Raji (cell line): ENCODE results near the gene ARHGAP6.

Experiments
- POLR2A ChIP-seq: IDR thresholded peaks from 2 replicates; pipeline ENCODE4 v1.6.1; 2011; ENCODE audit warnings: low read depth, low read length, control low read depth; ENCODE audit not compliant: insufficient read depth

ARHGAP6 gene

GRCh38 chrX:11097933-11098332, 567.8 kb downstream of the ARHGAP6 start:
- no peak for TF ChIP-seq POLR2A

GRCh38 chrX:11089802-11090201, 575.9 kb downstream of the ARHGAP6 start:
- no peak for TF ChIP-seq POLR2A
